ENCODE data around the gene CDH9. TPM values are rescaled to one million over a fixed set of nuclear protein-coding genes. Genes with fewer than 3 reads are reported as not detected.

CDH9 gene
- total RNA-seq, 3 donors from 2014 or later (not counting 1 experiment from before 2014, with no cell fraction given) = not detected

- Mint-ChIP-seq H3K9me3 (peaks cover 10 to 33% of the 10 kb centered on the region in 2 donors), H3K4me3 (no peak overlapping the region), H3K27me3 (ENCODE audit: low read depth in 2 of 2) (no peaks in the 10 kb centered on the region), H3K27ac (no peak overlapping the region), H3K36me3 (peaks cover 9% of the 10 kb centered on the region), H3K4me1 (no peaks in the 10 kb centered on the region)
- H3K4me3 ChIP-seq (ENCODE audit: low read length) = no peak overlapping the region
- H3K27ac ChIP-seq (ENCODE audit: low read length) = no peak overlapping the region
- WGBS (ENCODE audit: insufficient coverage) = no CpG with 5 or more reads among the region's 2 CpGs
- ATAC-seq (no peak), DNase-seq (no peak)
- peaks cover 2% of the 10 kb centered on the region for H3K9me3 ChIP-seq (ENCODE audit: control insufficient read depth, insufficient read depth, low read length)
- no peaks in the 10 kb centered on the region for H3K4me1 ChIP-seq (ENCODE audit: control insufficient read depth, insufficient read depth, low read length)
- TF ChIP-seq CTCF (IDR thresholded peaks at IDR 0.05) = no peak
- H3K27me3 ChIP-seq (ENCODE audit: control insufficient read depth, insufficient read depth, low read length) = no peaks in the 10 kb centered on the region
- intact Hi-C loops (cut with micrococcal nuclease) = no loop called here
- no peaks in the 10 kb centered on the region for H3K36me3 ChIP-seq (ENCODE audit: control insufficient read depth, insufficient read depth, low read length)
Observed at GRCh38 chr5:26932238-26932637, 106.1 kb downstream of the CDH9 start.

GRCh38 chr5:26921439-26921838, 116.9 kb downstream of the CDH9 start:
- TF ChIP-seq CTCF (IDR thresholded peaks at IDR 0.05) = no peak
- Mint-ChIP-seq H3K36me3 (no peaks in the 10 kb centered on the region), H3K4me3 (no peak overlapping the region), H3K27ac (no peak overlapping the region), H3K27me3 (ENCODE audit: low read depth in 2 of 2) (no peaks in the 10 kb centered on the region), H3K9me3 (peaks cover 26 to 34% of the 10 kb centered on the region in 2 donors), H3K4me1 (no peaks in the 10 kb centered on the region)
- no peaks in the 10 kb centered on the region for H3K27me3 ChIP-seq (ENCODE audit: control insufficient read depth, insufficient read depth, low read length)
- no peak overlapping the region for H3K27ac ChIP-seq (ENCODE audit: low read length)
- intact Hi-C loops (cut with micrococcal nuclease) = no loop called here
- no peaks in the 10 kb centered on the region for H3K36me3 ChIP-seq (ENCODE audit: control insufficient read depth, insufficient read depth, low read length)
- WGBS (ENCODE audit: insufficient coverage) = 88% methylated on average over 6 of the region's 6 CpGs
- no peaks in the 10 kb centered on the region for H3K4me1 ChIP-seq (ENCODE audit: control insufficient read depth, insufficient read depth, low read length)
- DNase-seq (no peak), ATAC-seq (no peak)
- H3K9me3 ChIP-seq (ENCODE audit: control insufficient read depth, insufficient read depth, low read length) = peaks cover 11% of the 10 kb centered on the region
- no peak overlapping the region for H3K4me3 ChIP-seq (ENCODE audit: low read length)

GRCh38 chr5:26903469-26903868, 134.9 kb downstream of the CDH9 start:
- Mint-ChIP-seq H3K36me3 (peaks cover 5% of the 10 kb centered on the region), H3K4me3 (no peak overlapping the region), H3K27ac (no peak overlapping the region), H3K4me1 (no peaks in the 10 kb centered on the region), H3K27me3 (ENCODE audit: low read depth in 2 of 2) (no peaks in the 10 kb centered on the region), H3K9me3 (peaks cover 7 to 9% of the 10 kb centered on the region in 2 donors)
- H3K27me3 ChIP-seq (ENCODE audit: control insufficient read depth, insufficient read depth, low read length) = no peaks in the 10 kb centered on the region
- no peaks in the 10 kb centered on the region for H3K4me1 ChIP-seq (ENCODE audit: control insufficient read depth, insufficient read depth, low read length)
- 74% methylated on average over 3 of the region's 4 CpGs for WGBS (ENCODE audit: insufficient coverage)
- DNase-seq = no peak
- intact Hi-C loops (cut with micrococcal nuclease) = no loop called here
- no peak for TF ChIP-seq CTCF (IDR thresholded peaks at IDR 0.05)
- H3K36me3 ChIP-seq (ENCODE audit: control insufficient read depth, insufficient read depth, low read length) = no peaks in the 10 kb centered on the region
- no peak overlapping the region for H3K4me3 ChIP-seq (ENCODE audit: low read length)
- H3K9me3 ChIP-seq (ENCODE audit: control insufficient read depth, insufficient read depth, low read length) = no peaks in the 10 kb centered on the region
- ATAC-seq = no peak
- no peak overlapping the region for H3K27ac ChIP-seq (ENCODE audit: low read length)

- Mint-ChIP-seq H3K27me3 (ENCODE audit: low read depth in 2 of 2) (no peaks in the 10 kb centered on the region), H3K4me1 (no peaks in the 10 kb centered on the region), H3K27ac (no peak overlapping the region), H3K36me3 (peaks cover 25% of the 10 kb centered on the region), H3K4me3 (no peak overlapping the region), H3K9me3 (peaks cover 17 to 25% of the 10 kb centered on the region in 2 donors)
- Histone ChIP-seq H3K27me3 (ENCODE audit: control insufficient read depth, insufficient read depth, low read length) (no peaks in the 10 kb centered on the region), H3K36me3 (ENCODE audit: control insufficient read depth, insufficient read depth, low read length) (no peaks in the 10 kb centered on the region), H3K4me3 (ENCODE audit: low read length) (no peak overlapping the region), H3K9me3 (ENCODE audit: control insufficient read depth, insufficient read depth, low read length) (no peaks in the 10 kb centered on the region), H3K4me1 (ENCODE audit: control insufficient read depth, insufficient read depth, low read length) (no peaks in the 10 kb centered on the region), H3K27ac (ENCODE audit: low read length) (no peak overlapping the region)
- DNase-seq (no peak), ATAC-seq (no peak)
- no peak for TF ChIP-seq CTCF (IDR thresholded peaks at IDR 0.05)
- intact Hi-C loops (cut with micrococcal nuclease) = no loop called here
Observed at GRCh38 chr5:26894719-26895263, 143.6 kb downstream of the CDH9 start.
